22Rv1 (cell line): ENCODE measurements around the gene KLB.
"Not testable (repeated sequence)": the region's sequence is repeated elsewhere in the genome, so short reads cannot be mapped to it uniquely, and the experiment has no call there.

Experiments used
- H3K27ac ChIP-seq: fragments of 450-650 bp; 2 replicates; pipeline ENCODE4 v1.5.1; 2017
- ZFX ChIP-seq: fragments of 450-650 bp; IDR thresholded peaks from 2 replicates; pipeline ENCODE4 v1.6.1; 2017; ENCODE audit warnings: antibody characterized with exemption, borderline replicate concordance
- TF ChIP-seq, protein P1 (sequence below): fragments of 450-650 bp; IDR thresholded peaks from 2 replicates; pipeline ENCODE4 v1.5.1; 2017; ENCODE audit warnings: mild to moderate bottlenecking

The KLB gene

DNA sequence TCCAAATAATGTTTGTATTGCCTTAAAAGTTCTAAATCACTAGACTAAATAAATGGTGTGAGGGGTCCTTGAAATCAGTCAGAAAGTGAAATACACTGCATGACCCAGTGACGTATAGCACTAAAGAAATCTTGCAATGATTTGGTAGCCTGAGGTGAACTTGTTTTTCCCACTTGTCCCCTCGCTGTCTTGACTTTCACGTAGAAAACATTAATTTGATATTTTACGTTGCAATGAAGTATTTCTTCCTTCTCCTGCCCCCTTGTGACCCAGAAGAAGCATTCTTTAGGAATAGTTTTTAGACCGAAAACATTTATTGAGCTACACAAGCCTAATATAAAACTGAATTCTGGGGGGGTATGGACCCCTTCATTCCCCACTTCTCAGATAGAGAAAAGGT lies 3.7 kb downstream of the KLB start:
- TF ChIP-seq, protein P1, sequence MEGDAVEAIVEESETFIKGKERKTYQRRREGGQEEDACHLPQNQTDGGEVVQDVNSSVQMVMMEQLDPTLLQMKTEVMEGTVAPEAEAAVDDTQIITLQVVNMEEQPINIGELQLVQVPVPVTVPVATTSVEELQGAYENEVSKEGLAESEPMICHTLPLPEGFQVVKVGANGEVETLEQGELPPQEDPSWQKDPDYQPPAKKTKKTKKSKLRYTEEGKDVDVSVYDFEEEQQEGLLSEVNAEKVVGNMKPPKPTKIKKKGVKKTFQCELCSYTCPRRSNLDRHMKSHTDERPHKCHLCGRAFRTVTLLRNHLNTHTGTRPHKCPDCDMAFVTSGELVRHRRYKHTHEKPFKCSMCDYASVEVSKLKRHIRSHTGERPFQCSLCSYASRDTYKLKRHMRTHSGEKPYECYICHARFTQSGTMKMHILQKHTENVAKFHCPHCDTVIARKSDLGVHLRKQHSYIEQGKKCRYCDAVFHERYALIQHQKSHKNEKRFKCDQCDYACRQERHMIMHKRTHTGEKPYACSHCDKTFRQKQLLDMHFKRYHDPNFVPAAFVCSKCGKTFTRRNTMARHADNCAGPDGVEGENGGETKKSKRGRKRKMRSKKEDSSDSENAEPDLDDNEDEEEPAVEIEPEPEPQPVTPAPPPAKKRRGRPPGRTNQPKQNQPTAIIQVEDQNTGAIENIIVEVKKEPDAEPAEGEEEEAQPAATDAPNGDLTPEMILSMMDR = no peak
- no peak for TF ChIP-seq ZFX
- no peak overlapping the region for H3K27ac ChIP-seq

DNA sequence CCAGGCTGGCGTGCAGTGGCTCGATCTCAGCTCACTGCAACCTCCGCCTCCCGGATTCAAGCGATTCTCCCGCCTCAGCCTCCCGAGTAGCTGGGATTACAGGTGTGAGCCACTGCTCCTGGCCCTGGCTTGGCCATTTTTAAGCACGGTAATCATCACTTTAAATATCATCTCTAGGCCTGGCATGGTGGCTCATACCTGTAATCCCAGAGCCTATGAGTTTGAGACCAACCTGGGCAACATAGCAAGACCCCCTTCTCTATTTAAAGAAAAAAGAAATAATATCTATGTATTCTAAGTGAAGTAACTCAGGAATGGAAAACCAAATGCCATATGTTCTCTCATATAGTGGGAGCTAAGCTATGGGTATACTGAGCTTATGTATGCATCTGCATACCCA lies 4.8 kb downstream of the KLB start:
- H3K27ac ChIP-seq = not testable (repeated sequence)

DNA sequence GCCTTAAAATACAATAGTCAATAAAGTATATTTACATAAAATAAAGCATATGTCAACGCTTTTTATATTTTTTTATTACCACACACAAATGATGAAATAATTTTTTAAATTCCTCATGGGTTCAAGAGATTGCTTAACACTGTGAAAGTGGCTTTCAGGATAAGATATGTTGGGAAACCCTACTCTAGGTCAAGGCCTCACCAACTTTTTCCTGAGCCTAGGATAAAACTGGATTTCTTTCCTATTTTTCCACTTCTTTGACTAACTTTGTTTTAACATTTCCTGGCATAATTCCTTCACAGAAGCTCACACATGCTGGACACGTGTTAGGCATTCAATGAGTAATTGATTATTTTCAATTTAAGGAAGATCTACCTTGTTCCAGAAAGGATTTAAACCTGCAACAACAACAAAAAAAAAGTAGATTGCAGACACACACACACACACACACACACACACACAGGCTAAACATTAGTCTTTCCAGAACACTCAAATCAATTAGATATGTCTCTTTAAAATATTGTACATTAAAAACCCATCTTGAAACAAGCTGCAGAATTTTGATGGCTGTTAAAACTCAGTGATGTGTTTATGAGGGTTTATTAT lies 9.1 kb downstream of the KLB start:
- TF ChIP-seq, protein P1 = no peak
- no peak for TF ChIP-seq ZFX
- H3K27ac ChIP-seq = no peak overlapping the region

DNA sequence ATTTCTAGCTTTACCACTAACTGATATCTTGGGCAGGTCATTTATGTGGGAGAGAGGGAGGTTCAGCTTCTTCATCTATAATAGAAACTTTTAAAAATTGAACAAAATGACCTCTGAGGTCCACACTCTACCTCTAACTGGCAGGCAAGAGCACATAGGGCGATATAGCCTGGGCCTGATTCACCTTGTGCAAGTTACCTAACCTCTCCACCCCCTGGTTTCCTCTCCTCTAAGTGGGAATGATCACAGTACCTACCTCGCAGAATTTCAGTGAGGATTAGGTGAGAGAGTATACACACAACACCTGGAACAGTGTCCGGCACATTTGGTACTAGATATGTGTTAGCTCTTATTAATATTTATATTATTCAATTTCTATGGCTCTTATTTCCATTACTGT lies 15.5 kb downstream of the KLB start:
- no peak overlapping the region for H3K27ac ChIP-seq

DNA sequence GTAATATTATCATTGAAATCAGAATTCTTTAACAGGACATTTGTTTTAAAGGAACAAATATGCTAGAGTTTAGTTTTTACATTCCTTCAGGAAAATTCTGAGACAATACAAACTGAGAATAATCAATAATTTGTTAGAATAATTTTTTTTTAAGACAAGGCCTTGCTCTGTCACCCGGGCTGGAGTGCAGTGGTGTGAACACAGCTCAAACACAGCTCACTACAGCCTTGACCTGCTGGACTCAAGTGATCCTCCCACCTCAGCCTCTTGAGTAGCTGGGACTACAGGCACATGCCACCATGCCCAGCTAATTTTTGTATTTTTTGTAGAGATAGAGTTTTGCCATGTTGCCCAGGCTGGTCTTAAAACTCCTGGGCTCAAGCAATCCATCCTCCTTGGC lies 18.6 kb downstream of the KLB start:
- not testable (repeated sequence) for H3K27ac ChIP-seq

More for the DNA sequence above, 15.5 kb downstream of the KLB start:
- TF ChIP-seq, protein P1 = no peak
- TF ChIP-seq ZFX = no peak

DNA sequence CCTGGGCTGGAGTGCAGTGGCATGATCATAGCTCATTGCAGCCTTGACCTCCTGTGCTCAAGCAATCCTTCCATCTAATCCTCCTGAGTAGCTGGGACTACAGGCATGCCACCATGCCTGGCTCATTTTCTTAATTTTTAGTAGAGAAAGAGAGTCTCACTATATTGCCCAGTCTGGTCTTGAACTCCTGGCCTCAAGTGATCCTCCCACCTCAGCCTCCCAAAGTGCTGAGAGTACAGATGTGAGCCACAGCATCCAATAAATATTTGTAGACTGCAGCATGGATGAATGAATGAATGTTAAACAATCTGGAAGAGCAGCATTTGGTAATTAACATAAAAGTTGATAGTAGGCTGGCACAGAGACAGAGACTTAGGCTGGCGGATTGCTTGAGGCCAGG lies 20.0 kb downstream of the KLB start:
- H3K27ac ChIP-seq = no peak overlapping the region
- TF ChIP-seq ZFX = no peak
- TF ChIP-seq, protein P1 = no peak

DNA sequence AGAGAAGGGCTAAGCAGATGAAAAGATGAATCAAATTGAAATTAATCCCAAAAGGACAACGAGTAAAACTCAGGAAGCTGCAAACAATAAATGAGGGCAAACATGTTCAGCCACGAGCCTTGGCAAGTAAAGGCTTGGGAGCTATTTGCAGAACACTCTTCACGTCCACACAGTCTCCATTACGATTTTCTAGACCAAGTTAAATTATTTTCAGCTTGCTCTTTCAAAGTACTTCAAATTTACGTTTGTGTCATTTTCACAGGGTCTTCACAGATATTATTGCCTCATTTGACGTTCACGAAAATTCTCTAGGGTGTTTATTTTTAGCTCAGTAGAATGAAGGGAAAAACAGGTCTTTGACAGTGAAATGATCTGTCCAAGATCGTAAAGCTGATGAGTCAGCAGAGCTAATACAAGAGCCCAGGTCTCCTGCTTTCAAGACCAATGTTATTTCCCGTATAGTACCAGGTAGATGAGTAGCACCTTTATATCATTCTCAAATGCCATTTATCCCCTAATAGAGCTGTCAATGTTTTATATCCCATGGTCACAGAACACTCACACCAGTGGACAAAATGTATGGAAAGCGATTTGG lies 20.9 kb downstream of the KLB start:
- no peak for TF ChIP-seq ZFX
- TF ChIP-seq, protein P1 = no peak
- no peak overlapping the region for H3K27ac ChIP-seq

DNA sequence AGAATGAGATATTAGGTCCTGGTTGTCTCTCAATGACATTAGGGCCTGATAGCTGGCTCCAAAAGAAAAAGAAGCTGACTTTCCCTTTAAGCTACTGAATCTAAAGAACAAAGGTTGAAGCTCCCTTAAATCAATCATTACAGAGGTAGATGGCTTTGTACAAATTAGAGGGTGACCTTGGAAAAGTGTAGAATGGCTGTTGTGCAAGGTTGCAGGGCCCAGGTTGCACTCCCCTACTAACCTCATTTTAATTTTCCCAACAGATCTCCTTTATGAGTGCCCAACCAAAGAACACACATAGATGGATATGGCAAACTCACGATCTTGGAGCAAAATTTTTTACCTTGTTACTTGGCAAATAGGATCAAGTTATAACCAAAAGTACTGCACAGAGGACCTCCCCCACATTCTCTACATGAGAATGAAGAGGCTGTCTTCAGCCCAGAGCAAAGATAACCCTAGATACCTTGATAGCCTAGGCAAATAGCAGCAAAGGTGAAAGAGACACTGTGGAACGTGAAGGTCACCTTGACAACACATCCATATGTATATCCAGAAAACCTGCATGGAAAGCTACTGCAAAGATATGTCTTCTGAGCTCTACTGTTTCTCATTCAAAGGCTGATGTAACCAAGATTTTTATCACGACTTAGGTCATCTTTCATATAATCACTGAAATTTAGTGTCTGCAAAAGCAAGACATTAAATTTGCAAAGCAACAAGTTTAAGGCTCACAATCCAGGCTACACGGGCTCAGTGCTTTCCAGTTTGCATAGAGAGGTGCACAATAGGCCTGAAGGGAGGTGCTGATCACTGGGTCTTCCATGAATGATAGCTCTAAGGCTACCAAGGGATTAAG lies 23.0 kb downstream of the KLB start:
- no peak for TF ChIP-seq ZFX
- TF ChIP-seq, protein P1 = no peak
- no peak overlapping the region for H3K27ac ChIP-seq
